ENCODE measurements around the gene SYNM. TPM values are rescaled to one million over a fixed set of nuclear protein-coding genes. Genes with fewer than 3 reads are reported as not detected.
A peak's percentile ranks its signal among the peaks of the same experiment; 100 is the strongest.

The SYNM gene
- total RNA-seq, 8 experiments from 2014 or later, result 5.5 to 92.8 (median 24.7) TPM

DNA sequence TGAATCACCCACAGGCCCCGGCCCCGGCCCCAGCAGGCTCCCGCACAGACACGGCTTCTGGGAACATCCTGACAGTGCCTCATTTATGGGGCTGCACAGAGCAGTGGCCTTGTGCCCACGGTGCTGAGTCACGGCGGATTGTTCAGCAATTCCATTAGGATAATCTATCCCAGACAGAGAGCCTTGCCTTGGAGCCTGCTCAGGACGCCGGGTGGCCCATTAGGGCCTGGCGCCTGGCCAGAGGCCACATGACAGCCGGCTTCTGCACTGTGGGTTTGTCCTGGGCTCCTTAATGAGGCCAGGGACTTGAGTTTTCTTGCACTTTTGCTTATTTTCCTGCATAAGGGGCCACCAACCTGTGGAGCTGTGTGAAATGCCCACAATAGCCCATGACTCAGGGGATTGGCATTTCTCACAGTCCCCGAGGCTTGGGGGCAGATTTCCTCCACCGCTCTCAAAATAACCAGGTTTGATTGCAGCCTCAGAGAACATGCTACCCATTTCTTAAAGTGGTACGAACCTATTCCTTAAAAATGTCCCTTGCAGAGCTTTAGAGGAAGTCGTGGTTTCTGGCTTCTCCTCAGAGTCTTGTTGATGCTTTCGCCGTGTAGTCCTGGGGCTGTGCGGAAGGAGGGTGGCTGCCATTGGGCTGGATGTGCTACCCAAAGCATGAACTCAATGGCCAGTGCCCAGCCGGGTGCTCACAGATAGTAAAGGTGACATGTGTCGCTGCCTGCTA, 19.0 kb downstream of the SYNM start:
- Histone ChIP-seq H3K27ac (peak overlapping the region in 1 of 2 donors; percentile 63), H3K4me3 (no peak overlapping the region), H3K4me1 (replicated peaks in 1 of 2) (peaks cover 15 to 22% of the 10 kb centered on the region in 2 donors)
- in situ Hi-C loops (cut with MboI; ENCODE audit: low pct_unique_long_range_greater_than_20kb in 2 of 9, low sequenced_read_pairs in 9 of 9, unreplicated experiment in 9 of 9), result loop anchor here in 1 of 9 experiments (25.0 kb wide), 1 partner anchor 588 kb away; no protein-coding TSS in a partner anchor
- 31 to 83% (median 67%) methylated on average over 1 to 8 of the region's 20 CpGs; no CpG with 5 or more reads in 5 of the 10 experiments for WGBS, 10 experiments
- peak; percentile 92 to 98 (median 96) for ATAC-seq (replicated peaks in 6 of 8)

DNA sequence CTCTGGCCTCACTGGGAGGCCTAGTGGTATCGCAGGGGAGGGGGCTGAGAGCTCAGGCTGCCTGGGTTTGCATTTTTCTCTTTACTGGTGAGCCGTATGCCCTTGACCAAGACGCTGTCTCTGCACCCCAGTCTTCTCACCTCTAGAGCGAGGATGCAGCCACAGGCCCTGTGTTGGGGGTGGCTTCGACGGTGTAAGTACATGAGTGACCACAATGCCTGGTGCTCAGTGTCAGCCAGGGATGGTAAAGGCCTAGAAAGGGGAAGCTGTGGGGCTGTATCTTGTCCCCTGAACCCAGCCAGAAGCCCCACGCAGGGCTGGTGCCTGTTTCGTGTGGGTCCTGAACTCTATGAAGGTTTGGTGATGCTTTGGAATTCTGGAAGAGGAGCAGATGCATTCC, 19.8 kb downstream of the SYNM start:
- in situ Hi-C loops (cut with MboI; ENCODE audit: low pct_unique_long_range_greater_than_20kb in 2 of 9, low sequenced_read_pairs in 9 of 9, unreplicated experiment in 9 of 9), result loop anchor here in 1 of 9 experiments (25.0 kb wide), 1 partner anchor 588 kb away; no protein-coding TSS in a partner anchor
- Histone ChIP-seq H3K4me3 (no peak overlapping the region), H3K27ac (peak overlapping the region in 1 of 2 donors; percentile 63), H3K4me1 (replicated peaks in 1 of 2) (peaks cover 15 to 22% of the 10 kb centered on the region in 2 donors)
- no peak for ATAC-seq (replicated peaks in 6 of 8)
- WGBS, 10 experiments, result 70 to 100% (median 85%) methylated on average over 1 to 5 of the region's 8 CpGs; no CpG with 5 or more reads in 4 of the 10 experiments

DNA sequence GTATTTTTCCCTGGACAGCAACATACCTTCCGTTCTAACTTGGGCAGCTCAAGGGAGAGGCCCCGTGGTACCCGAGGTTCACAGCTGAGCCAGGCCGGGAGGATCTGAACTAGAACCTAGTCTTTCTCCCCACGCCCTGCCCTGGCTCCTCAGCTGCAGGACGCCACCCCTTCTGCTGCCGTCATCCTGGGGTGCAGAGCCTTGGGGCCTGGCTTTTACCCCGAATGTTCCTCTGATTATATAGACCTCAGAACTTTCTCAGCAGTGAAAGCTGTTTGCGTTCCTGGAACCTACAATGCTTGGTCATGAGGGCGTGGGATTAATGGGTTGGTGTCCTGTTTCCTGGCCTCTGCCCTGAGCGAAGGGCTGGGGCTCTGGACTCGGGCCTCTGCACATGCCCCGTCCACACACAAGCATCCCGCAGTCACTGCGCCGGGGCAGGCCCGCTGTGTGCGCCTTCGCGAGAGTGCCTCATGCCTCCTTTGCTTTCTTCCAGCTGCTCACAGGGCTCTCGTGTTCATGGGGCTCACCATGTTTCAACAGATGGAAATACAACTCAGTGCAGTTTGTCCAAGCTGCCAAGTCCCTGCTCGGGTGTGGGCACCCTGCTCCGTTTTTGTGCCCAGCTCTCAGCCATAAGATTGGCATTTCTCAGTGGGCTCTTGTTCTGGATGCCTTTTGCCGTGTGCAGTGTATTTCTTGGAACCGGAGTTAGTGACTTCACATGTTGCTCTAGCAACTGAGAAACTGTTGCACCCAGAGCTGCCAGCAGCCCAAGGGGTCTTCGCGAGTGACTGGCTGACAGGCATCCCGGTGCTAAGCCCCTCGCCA, 20.4 kb downstream of the SYNM start:
- H3K4me1 ChIP-seq (replicated peaks in 1 of 2), result peaks cover 15 to 22% of the 10 kb centered on the region in 2 donors
- WGBS, 10 experiments, result 62 to 91% (median 83%) methylated on average over 1 to 17 of the region's 29 CpGs; no CpG with 5 or more reads in 2 of the 10 experiments
- in situ Hi-C loops (cut with MboI; ENCODE audit: low pct_unique_long_range_greater_than_20kb in 2 of 9, low sequenced_read_pairs in 9 of 9, unreplicated experiment in 9 of 9), result no loop called here
- H3K27ac ChIP-seq, result no peak overlapping the region
- ATAC-seq (replicated peaks in 6 of 8), result peak in 1 of 8 experiments; percentile 5
- no peak overlapping the region for H3K4me3 ChIP-seq

DNA sequence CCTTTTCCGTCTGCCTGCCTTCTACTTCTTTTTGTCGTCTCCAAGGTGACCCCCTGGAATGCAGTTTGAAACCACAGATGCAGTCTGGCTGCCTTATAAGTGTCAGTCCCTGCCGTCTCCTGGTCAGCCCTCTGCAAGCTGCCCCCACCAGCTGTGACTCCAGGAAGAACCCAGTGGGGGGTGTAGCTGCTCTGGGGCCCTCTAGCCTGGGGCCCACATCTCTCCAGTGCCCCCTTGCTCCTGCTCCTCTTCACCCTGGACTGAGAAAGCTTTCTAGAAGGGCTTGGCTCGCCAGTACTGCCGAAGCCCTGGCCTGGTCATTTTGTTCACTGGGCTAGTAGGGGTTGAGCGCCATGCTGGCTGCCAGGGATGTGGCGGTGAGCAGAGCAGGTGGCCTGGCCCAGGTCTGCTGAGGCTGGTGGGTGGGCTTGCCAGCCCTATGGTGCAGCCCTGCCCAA, 21.3 kb downstream of the SYNM start:
- Histone ChIP-seq H3K4me3 (no peak overlapping the region), H3K4me1 (replicated peaks in 1 of 2) (peaks cover 15 to 22% of the 10 kb centered on the region in 2 donors), H3K27ac (no peak overlapping the region)
- peak in 1 of 8 experiments; percentile 6 for ATAC-seq (replicated peaks in 6 of 8)
- WGBS, 10 experiments, result 86 to 100% (median 100%) methylated on average over 1 to 4 of the region's 7 CpGs; no CpG with 5 or more reads in 6 of the 10 experiments
- in situ Hi-C loops (cut with MboI; ENCODE audit: low pct_unique_long_range_greater_than_20kb in 2 of 9, low sequenced_read_pairs in 9 of 9, unreplicated experiment in 9 of 9), result no loop called here

DNA sequence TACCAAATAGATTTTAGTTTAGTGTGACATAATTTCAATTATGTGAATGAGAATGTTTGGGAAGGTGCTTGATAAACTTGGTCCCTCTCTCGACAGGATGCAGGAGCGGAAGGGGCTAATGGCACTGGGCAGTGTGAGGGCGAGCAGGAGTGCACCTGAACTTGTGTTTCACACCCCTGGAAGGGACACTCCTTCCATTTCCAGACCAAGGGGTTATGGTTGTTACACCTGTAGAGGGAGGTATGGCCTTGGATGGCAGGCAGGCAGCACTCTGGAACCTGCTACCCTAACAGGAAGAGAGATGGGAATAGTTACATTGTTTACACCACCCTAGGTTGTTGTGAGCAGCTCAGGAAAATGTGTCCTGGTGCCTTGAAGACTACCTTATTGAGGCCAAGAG, 22.1 kb downstream of the SYNM start:
- 92 to 100% (median 94%) methylated on average over 1 to 3 of the region's 3 CpGs; no CpG with 5 or more reads in 4 of the 10 experiments for WGBS, 10 experiments
- Histone ChIP-seq H3K4me3 (no peak overlapping the region), H3K4me1 (replicated peaks in 1 of 2) (peaks cover 13 to 22% of the 10 kb centered on the region in 2 donors), H3K27ac (no peak overlapping the region)
- ATAC-seq (replicated peaks in 6 of 8), result no peak
- in situ Hi-C loops (cut with MboI; ENCODE audit: low pct_unique_long_range_greater_than_20kb in 2 of 9, low sequenced_read_pairs in 9 of 9, unreplicated experiment in 9 of 9), result no loop called here

DNA sequence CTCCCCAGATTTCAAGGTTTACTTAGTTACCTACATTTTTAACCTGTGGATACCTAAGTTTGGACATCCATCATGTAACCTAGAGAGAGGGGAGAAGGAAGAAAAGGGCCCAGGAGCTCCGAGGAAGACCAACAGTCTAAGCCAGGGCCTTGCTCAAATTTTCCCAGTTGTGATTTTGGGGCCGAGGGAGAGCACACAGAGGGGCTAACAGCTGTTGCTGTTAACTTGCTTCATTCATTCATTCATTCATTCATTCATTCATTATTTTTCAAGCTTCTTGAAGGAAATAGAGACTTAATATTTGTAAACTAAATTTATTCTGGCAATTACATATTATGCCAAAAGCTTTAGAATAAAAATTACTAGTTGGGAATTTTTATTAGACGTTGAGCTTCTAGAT, 22.9 kb downstream of the SYNM start:
- no peak for ATAC-seq (replicated peaks in 6 of 8)
- Histone ChIP-seq H3K27ac (no peak overlapping the region), H3K4me3 (no peak overlapping the region), H3K4me1 (replicated peaks in 1 of 2) (peaks cover 13 to 24% of the 10 kb centered on the region in 2 donors)
- in situ Hi-C loops (cut with MboI; ENCODE audit: low pct_unique_long_range_greater_than_20kb in 2 of 9, low sequenced_read_pairs in 9 of 9, unreplicated experiment in 9 of 9), result no loop called here
- 83 to 100% (median 95%) methylated on average over 1 to 3 of the region's 3 CpGs; no CpG with 5 or more reads in 3 of the 10 experiments for WGBS, 10 experiments

DNA sequence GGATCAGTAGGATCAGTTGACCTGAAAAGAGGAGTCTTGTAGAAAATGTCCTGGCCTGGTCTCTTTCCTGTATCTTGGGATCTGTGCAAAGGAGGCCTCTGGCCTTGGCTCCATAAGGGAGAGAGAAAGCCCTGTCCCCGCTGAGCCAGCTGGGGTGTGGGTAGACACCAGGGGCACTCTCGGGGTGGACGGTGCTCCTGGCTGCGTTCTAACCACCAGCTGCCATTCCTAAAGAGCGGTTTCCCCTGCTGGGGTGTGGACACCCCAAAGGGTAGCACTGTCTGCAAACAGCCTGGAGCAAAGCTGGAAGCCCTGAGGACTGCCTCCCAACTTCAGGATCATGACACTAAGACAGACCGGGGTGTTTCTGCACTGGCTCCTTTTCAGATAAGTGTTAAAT, 23.5 kb downstream of the SYNM start:
- WGBS, 10 experiments, result 93 to 100% (median 96%) methylated on average over 1 to 5 of the region's 6 CpGs; no CpG with 5 or more reads in 7 of the 10 experiments
- ATAC-seq (replicated peaks in 6 of 8), result no peak
- no peak overlapping the region for H3K4me3 ChIP-seq
- H3K4me1 ChIP-seq (replicated peaks in 1 of 2), result peaks cover 10 to 21% of the 10 kb centered on the region in 2 donors
- no peak overlapping the region for H3K27ac ChIP-seq
- in situ Hi-C loops (cut with MboI; ENCODE audit: low pct_unique_long_range_greater_than_20kb in 2 of 9, low sequenced_read_pairs in 9 of 9, unreplicated experiment in 9 of 9), result no loop called here

DNA sequence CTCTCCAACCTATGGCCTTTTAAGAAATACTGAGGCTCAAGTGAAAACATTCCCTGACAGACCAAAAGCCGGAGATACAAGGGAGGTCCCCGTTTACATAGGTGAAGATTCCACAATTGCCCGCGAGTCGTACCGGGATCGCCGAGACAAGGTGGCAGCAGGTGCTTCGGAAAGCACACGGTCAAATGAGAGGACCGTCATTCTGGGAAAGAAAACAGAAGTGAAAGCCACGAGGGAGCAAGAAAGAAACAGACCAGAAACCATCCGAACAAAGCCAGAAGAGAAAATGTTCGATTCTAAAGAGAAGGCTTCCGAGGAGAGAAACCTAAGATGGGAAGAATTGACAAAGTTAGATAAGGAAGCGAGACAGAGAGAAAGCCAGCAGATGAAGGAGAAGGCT, 24.8 kb downstream of the SYNM start:
- Histone ChIP-seq H3K4me1 (replicated peaks in 1 of 2) (peaks cover 0 to 12% of the 10 kb centered on the region in 2 donors), H3K4me3 (no peak overlapping the region), H3K27ac (no peak overlapping the region)
- in situ Hi-C loops (cut with MboI; ENCODE audit: low pct_unique_long_range_greater_than_20kb in 2 of 9, low sequenced_read_pairs in 9 of 9, unreplicated experiment in 9 of 9), result no loop called here
- WGBS, 10 experiments, result 75 to 97% (median 88%) methylated on average over 4 to 16 of the region's 16 CpGs
- no peak for ATAC-seq (replicated peaks in 6 of 8)

DNA sequence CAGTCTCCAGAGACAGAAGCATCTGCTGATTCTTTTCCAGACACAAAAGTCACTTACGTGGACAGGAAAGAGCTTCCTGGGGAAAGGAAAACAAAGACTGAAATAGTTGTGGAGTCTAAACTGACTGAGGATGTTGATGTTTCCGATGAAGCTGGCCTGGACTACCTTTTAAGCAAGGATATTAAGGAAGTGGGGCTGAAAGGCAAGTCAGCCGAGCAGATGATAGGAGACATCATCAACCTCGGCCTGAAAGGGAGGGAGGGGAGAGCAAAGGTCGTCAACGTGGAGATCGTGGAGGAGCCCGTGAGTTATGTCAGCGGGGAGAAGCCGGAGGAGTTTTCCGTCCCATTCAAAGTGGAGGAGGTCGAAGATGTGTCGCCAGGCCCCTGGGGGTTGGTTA, 25.4 kb downstream of the SYNM start:
- in situ Hi-C loops (cut with MboI; ENCODE audit: low pct_unique_long_range_greater_than_20kb in 2 of 9, low sequenced_read_pairs in 9 of 9, unreplicated experiment in 9 of 9), result no loop called here
- H3K4me3 ChIP-seq, result no peak overlapping the region
- WGBS, 10 experiments, result 73 to 100% (median 89%) methylated on average over 1 to 13 of the region's 13 CpGs; no CpG with 5 or more reads in 1 of the 10 experiments
- peaks cover 0 to 16% of the 10 kb centered on the region in 2 donors for H3K4me1 ChIP-seq (replicated peaks in 1 of 2)
- ATAC-seq (replicated peaks in 6 of 8), result no peak
- no peak overlapping the region for H3K27ac ChIP-seq

DNA sequence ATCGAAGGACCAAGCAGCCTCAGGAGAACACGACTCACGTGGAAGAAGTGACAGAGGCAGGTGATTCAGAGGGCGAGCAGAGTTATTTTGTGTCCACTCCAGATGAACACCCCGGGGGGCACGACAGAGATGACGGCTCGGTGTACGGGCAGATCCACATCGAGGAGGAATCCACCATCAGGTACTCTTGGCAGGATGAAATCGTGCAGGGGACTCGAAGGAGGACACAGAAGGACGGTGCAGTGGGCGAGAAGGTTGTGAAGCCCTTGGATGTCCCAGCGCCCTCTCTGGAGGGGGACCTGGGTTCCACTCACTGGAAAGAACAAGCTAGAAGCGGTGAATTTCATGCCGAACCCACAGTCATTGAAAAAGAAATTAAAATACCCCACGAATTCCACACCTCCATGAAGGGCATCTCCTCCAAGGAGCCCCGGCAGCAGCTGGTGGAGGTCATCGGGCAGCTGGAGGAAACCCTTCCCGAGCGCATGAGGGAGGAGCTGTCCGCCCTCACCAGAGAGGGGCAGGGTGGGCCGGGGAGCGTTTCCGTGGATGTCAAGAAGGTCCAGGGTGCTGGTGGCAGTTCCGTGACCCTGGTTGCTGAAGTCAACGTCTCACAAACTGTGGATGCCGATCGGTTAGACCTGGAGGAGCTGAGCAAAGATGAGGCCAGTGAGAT, 26.0 kb downstream of the SYNM start:
- no peak overlapping the region for H3K27ac ChIP-seq
- H3K4me1 ChIP-seq (replicated peaks in 1 of 2), result peaks cover 0 to 12% of the 10 kb centered on the region in 2 donors
- H3K4me3 ChIP-seq, result no peak overlapping the region
- no peak for ATAC-seq (replicated peaks in 6 of 8)
- in situ Hi-C loops (cut with MboI; ENCODE audit: low pct_unique_long_range_greater_than_20kb in 2 of 9, low sequenced_read_pairs in 9 of 9, unreplicated experiment in 9 of 9), result no loop called here
- WGBS, 10 experiments, result 89 to 100% (median 95%) methylated on average over 3 to 16 of the region's 30 CpGs; no CpG with 5 or more reads in 4 of the 10 experiments

DNA sequence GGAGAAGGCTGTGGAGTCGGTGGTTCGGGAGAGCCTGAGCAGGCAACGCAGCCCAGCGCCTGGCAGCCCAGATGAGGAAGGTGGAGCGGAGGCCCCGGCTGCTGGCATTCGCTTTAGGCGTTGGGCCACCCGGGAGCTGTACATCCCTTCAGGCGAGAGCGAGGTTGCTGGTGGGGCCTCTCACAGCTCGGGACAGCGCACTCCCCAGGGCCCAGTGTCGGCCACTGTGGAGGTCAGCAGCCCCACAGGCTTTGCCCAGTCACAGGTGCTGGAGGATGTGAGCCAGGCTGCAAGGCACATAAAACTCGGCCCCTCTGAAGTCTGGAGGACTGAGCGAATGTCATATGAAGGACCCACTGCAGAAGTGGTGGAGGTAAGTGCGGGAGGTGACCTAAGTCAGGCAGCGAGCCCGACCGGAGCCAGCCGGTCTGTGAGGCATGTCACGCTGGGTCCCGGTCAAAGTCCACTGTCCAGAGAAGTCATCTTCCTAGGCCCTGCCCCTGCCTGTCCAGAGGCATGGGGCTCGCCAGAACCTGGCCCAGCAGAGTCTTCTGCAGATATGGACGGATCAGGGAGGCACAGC, 26.7 kb downstream of the SYNM start:
- 93 to 100% (median 96%) methylated on average over 1 to 21 of the region's 25 CpGs; no CpG with 5 or more reads in 6 of the 10 experiments for WGBS, 10 experiments
- peaks cover 0 to 6% of the 10 kb centered on the region in 2 donors for H3K4me1 ChIP-seq (replicated peaks in 1 of 2)
- H3K27ac ChIP-seq, result no peak overlapping the region
- in situ Hi-C loops (cut with MboI; ENCODE audit: low pct_unique_long_range_greater_than_20kb in 2 of 9, low sequenced_read_pairs in 9 of 9, unreplicated experiment in 9 of 9), result no loop called here
- no peak for ATAC-seq (replicated peaks in 6 of 8)
- H3K4me3 ChIP-seq, result no peak overlapping the region

DNA sequence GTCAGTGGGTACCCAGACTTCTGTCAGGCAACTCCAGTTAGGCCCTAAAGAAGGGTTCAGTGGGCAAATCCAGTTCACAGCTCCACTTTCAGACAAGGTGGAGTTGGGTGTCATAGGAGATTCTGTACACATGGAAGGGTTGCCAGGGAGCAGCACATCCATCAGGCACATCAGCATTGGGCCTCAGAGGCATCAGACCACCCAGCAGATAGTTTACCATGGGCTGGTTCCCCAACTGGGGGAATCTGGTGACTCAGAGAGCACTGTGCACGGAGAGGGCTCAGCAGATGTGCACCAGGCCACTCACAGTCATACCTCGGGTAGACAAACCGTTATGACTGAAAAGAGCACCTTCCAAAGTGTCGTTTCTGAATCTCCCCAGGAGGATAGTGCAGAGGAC, 27.2 kb downstream of the SYNM start:
- peaks cover 0 to 6% of the 10 kb centered on the region in 2 donors for H3K4me1 ChIP-seq (replicated peaks in 1 of 2)
- H3K4me3 ChIP-seq, result no peak overlapping the region
- WGBS, 10 experiments, result 90 to 93% (median 93%) methylated on average over 2 to 3 of the region's 4 CpGs; no CpG with 5 or more reads in 7 of the 10 experiments
- in situ Hi-C loops (cut with MboI; ENCODE audit: low pct_unique_long_range_greater_than_20kb in 2 of 9, low sequenced_read_pairs in 9 of 9, unreplicated experiment in 9 of 9), result no loop called here
- H3K27ac ChIP-seq, result no peak overlapping the region
- ATAC-seq (replicated peaks in 6 of 8), result peak in 1 of 8 experiments; percentile 37
